ENCODE measurements around the gene CCND3. TPM values are rescaled to one million over a fixed set of nuclear protein-coding genes. Genes with fewer than 3 reads are reported as not detected.

Gene CCND3
- total and polyA plus RNA-seq, 2 experiments from 2014 or later: 79.3 to 134 TPM

- no peaks in the 10 kb centered on the region for H3K4me1 ChIP-seq (ENCODE audit: insufficient read depth)
- 34% methylated on average over 4 of the region's 4 CpGs for WGBS (ENCODE audit: low lambda C conversion rate, missing lambda C conversion rate)
- H4K20me1 ChIP-seq (ENCODE audit: insufficient read depth, poor library complexity, severe bottlenecking): no peaks in the 10 kb centered on the region
- no peak for TF ChIP-seq EZH2 (IDR thresholded peaks at IDR 0.05; ENCODE audit: borderline replicate concordance)
- no peak for TF ChIP-seq EZH2phosphoT487 (IDR thresholded peaks at IDR 0.05; ENCODE audit: low read depth, severe bottlenecking, unreplicated experiment)
- TF ChIP-seq CTCF (IDR thresholded peaks at IDR 0.05; ENCODE audit: poor library complexity): no peak
- H3K36me3 ChIP-seq (replicated peaks; ENCODE audit: insufficient read depth, low read depth): no peaks in the 10 kb centered on the region
- H3K79me2 ChIP-seq: no peaks in the 10 kb centered on the region
- DNase-seq (ENCODE audit: low spot score): no peak
- no peaks in the 10 kb centered on the region for H3K27me3 ChIP-seq
- H2AFZ ChIP-seq: no peak overlapping the region
- no peaks in the 10 kb centered on the region for H3K9me3 ChIP-seq (ENCODE audit: low read depth)
- no peaks in the 10 kb centered on the region for H3K9me2 ChIP-seq (replicated peaks; ENCODE audit: insufficient read depth)
- no peak overlapping the region for H3K4me2 ChIP-seq
- no peak overlapping the region for H3K27ac ChIP-seq
- no peak overlapping the region for H3K4me3 ChIP-seq
These were observed 15.5 kb upstream of the CCND3 start for GRCh38 chr6:41957117-41957516.

- H3K27me3 ChIP-seq: no peaks in the 10 kb centered on the region
- no peak for DNase-seq (ENCODE audit: low spot score)
- TF ChIP-seq CTCF (IDR thresholded peaks at IDR 0.05; ENCODE audit: poor library complexity) (no peak), EZH2 (IDR thresholded peaks at IDR 0.05; ENCODE audit: borderline replicate concordance) (no peak), EZH2phosphoT487 (IDR thresholded peaks at IDR 0.05; ENCODE audit: low read depth, severe bottlenecking, unreplicated experiment) (no peak)
- no peaks in the 10 kb centered on the region for H3K4me1 ChIP-seq (ENCODE audit: insufficient read depth)
- H3K27ac ChIP-seq: no peak overlapping the region
- no peak overlapping the region for H2AFZ ChIP-seq
- no peak overlapping the region for H3K4me3 ChIP-seq
- H3K4me2 ChIP-seq: no peak overlapping the region
- no peaks in the 10 kb centered on the region for H3K79me2 ChIP-seq
- no peaks in the 10 kb centered on the region for H3K9me3 ChIP-seq (ENCODE audit: low read depth)
- no peaks in the 10 kb centered on the region for H3K36me3 ChIP-seq (replicated peaks; ENCODE audit: insufficient read depth, low read depth)
- no peaks in the 10 kb centered on the region for H4K20me1 ChIP-seq (ENCODE audit: insufficient read depth, poor library complexity, severe bottlenecking)
- WGBS (ENCODE audit: low lambda C conversion rate, missing lambda C conversion rate): 84% methylated on average over 2 of the region's 2 CpGs
- H3K9me2 ChIP-seq (replicated peaks; ENCODE audit: insufficient read depth): no peaks in the 10 kb centered on the region
These were observed 13.8 kb upstream of the CCND3 start for GRCh38 chr6:41955412-41955811.

- no peak overlapping the region for H3K4me3 ChIP-seq
- no peaks in the 10 kb centered on the region for H3K9me2 ChIP-seq (replicated peaks; ENCODE audit: insufficient read depth)
- no peaks in the 10 kb centered on the region for H3K9me3 ChIP-seq (ENCODE audit: low read depth)
- H3K4me1 ChIP-seq (ENCODE audit: insufficient read depth): no peaks in the 10 kb centered on the region
- H4K20me1 ChIP-seq (ENCODE audit: insufficient read depth, poor library complexity, severe bottlenecking): no peaks in the 10 kb centered on the region
- no peaks in the 10 kb centered on the region for H3K27me3 ChIP-seq
- H3K27ac ChIP-seq: no peak overlapping the region
- no peak for DNase-seq (ENCODE audit: low spot score)
- H2AFZ ChIP-seq: no peak overlapping the region
- H3K4me2 ChIP-seq: no peak overlapping the region
- TF ChIP-seq CTCF (IDR thresholded peaks at IDR 0.05; ENCODE audit: poor library complexity) (no peak), EZH2phosphoT487 (IDR thresholded peaks at IDR 0.05; ENCODE audit: low read depth, severe bottlenecking, unreplicated experiment) (no peak), EZH2 (IDR thresholded peaks at IDR 0.05; ENCODE audit: borderline replicate concordance) (no peak)
- H3K36me3 ChIP-seq (replicated peaks; ENCODE audit: insufficient read depth, low read depth): no peaks in the 10 kb centered on the region
- no peaks in the 10 kb centered on the region for H3K79me2 ChIP-seq
- WGBS (ENCODE audit: low lambda C conversion rate, missing lambda C conversion rate): 96% methylated on average over 2 of the region's 2 CpGs
These were observed 13.1 kb upstream of the CCND3 start for GRCh38 chr6:41954668-41955067.

Data from hepatocyte (in vitro differentiated cells).